HEK293T (cell line): Measurements from ENCODE around the gene HMCN2.

Experiments
- BHLHE40 ChIP-seq: fragments of 450-650 bp; IDR thresholded peaks from 2 replicates; pipeline ENCODE4 v1.6.1; 2016; ENCODE audit warnings: mild to moderate bottlenecking, moderate library complexity, borderline replicate concordance
- ELF4 ChIP-seq: fragments of 450-650 bp; IDR thresholded peaks from 2 replicates; pipeline ENCODE4 v1.6.1; 2017; ENCODE audit warnings: antibody characterized with exemption
- FOXA1 ChIP-seq: fragments of 450-650 bp; IDR thresholded peaks from 2 replicates; pipeline ENCODE4 v1.6.1; 2016; ENCODE audit warnings: mild to moderate bottlenecking
- FOXM1 ChIP-seq: fragments of 450-650 bp; IDR thresholded peaks from 2 replicates; pipeline ENCODE4 v1.6.1; 2017; ENCODE audit warnings: mild to moderate bottlenecking, borderline replicate concordance
- HDGF ChIP-seq: fragments of 450-650 bp; IDR thresholded peaks from 2 replicates; pipeline ENCODE4 v1.6.1; 2017; ENCODE audit warnings: antibody characterized with exemption, borderline replicate concordance
- LEF1 ChIP-seq: fragments of 450-650 bp; IDR thresholded peaks from 2 replicates; pipeline ENCODE4 v1.6.1; 2017; ENCODE audit warnings: mild to moderate bottlenecking, borderline replicate concordance
- NFRKB ChIP-seq: fragments of 450-650 bp; IDR thresholded peaks from 2 replicates; pipeline ENCODE4 v1.6.1; 2016; ENCODE audit warnings: mild to moderate bottlenecking, moderate library complexity
- SP1 ChIP-seq: fragments of 450-650 bp; IDR thresholded peaks from 2 replicates; pipeline ENCODE4 v1.6.1; 2017
- SUZ12 ChIP-seq: fragments of 450-650 bp; IDR thresholded peaks from 2 replicates; pipeline ENCODE4 v1.6.1; 2016; ENCODE audit warnings: mild to moderate bottlenecking
- ZNF384 ChIP-seq: fragments of 450-650 bp; IDR thresholded peaks from 2 replicates; pipeline ENCODE4 v1.6.1; 2016
- TF ChIP-seq, protein P1 (sequence below): fragments of 450-650 bp; IDR thresholded peaks from 2 replicates; pipeline ENCODE4 v1.6.1; 2016

DNA sequence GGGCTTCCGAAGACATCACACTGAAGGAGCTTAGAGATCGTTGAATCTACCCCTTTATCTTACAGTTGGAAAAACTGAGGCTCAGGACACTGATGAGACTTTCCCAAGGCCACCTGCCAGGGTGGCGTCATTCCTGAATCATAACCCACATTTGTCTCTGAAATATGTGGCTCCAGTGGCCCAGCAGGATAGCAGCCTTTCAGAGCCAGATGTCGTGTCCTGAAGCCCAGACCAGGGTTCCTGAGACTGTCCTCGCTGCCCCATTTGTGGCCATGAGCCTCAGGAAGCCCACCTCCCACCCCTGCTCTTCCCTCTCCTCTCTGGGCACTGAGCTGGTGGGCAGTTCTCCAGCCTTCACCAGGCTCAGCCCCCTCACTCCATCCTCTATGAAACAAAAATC, 2.4 kb downstream of the HMCN2 start:
- TF ChIP-seq HDGF = no peak
- TF ChIP-seq BHLHE40 = no peak
- TF ChIP-seq, protein P1, sequence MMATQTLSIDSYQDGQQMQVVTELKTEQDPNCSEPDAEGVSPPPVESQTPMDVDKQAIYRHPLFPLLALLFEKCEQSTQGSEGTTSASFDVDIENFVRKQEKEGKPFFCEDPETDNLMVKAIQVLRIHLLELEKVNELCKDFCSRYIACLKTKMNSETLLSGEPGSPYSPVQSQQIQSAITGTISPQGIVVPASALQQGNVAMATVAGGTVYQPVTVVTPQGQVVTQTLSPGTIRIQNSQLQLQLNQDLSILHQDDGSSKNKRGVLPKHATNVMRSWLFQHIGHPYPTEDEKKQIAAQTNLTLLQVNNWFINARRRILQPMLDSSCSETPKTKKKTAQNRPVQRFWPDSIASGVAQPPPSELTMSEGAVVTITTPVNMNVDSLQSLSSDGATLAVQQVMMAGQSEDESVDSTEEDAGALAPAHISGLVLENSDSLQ = no peak
- TF ChIP-seq LEF1 = no peak
- TF ChIP-seq ZNF384 = no peak
- no peak for TF ChIP-seq SUZ12
- no peak for TF ChIP-seq FOXM1
- no peak for TF ChIP-seq SP1
- TF ChIP-seq FOXA1 = no peak
- no peak for TF ChIP-seq NFRKB
- TF ChIP-seq ELF4 = no peak
